ENCODE measurements around the gene ADAM22. TPM values are rescaled to one million over a fixed set of nuclear protein-coding genes. Genes with fewer than 3 reads are reported as not detected.

The ADAM22 gene, protein sequence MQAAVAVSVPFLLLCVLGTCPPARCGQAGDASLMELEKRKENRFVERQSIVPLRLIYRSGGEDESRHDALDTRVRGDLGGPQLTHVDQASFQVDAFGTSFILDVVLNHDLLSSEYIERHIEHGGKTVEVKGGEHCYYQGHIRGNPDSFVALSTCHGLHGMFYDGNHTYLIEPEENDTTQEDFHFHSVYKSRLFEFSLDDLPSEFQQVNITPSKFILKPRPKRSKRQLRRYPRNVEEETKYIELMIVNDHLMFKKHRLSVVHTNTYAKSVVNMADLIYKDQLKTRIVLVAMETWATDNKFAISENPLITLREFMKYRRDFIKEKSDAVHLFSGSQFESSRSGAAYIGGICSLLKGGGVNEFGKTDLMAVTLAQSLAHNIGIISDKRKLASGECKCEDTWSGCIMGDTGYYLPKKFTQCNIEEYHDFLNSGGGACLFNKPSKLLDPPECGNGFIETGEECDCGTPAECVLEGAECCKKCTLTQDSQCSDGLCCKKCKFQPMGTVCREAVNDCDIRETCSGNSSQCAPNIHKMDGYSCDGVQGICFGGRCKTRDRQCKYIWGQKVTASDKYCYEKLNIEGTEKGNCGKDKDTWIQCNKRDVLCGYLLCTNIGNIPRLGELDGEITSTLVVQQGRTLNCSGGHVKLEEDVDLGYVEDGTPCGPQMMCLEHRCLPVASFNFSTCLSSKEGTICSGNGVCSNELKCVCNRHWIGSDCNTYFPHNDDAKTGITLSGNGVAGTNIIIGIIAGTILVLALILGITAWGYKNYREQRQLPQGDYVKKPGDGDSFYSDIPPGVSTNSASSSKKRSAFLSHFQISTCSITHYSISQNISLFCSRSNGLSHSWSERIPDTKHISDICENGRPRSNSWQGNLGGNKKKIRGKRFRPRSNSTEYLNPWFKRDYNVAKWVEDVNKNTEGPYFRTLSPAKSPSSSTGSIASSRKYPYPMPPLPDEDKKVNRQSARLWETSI
- total RNA-seq = 3.0 and 3.5 TPM in 2 replicates
- long read RNA-seq = 0 reads

DNA sequence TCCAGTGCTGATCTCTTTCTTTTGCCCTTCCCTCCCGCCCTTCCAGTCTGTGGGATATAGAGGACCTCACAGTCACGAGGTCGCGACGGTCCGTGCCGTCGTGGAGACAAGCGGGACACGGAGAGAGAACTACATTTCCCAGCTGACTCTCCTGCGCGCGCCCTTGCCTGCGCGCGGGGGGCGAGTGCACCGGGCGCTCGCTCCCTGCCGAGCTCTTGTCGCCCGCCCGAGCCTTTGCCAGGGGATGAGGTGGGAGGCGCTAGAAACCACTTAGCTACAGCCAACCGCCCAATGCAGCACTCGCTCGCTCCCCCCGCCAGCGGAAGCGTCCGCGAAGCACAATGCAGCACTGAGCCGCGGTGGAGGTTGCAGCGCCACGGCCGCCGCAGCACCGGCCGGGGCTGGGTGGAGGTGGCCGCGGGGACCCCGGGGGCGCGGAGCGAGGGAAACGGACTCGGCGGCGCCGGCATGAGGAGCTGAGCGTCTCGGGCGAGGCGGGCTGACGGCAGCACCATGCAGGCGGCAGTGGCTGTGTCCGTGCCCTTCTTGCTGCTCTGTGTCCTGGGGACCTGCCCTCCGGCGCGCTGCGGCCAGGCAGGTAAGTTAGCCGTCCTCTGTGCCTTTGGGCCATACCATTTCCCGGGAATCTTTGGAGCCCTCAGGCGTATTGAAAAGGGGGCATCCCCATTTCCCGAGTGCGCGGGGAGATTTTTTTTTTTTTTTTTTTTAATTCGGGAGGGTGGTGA is at the start of gene ADAM22:
Gene ADAM22, plus strand, starts transcription at position 299 of the 746 bp plus-strand sequence. Its CDS starts 215 bp downstream, at position 514.
- Mint-ChIP-seq H3K27ac (ENCODE audit: unreplicated experiment) (no peak within 1 kb of the TSS), H3K4me3 (ENCODE audit: unreplicated experiment) (peak within 1 kb of the TSS; percentile 91), H3K4me1 (ENCODE audit: unreplicated experiment) (peaks cover 10% of the 10 kb centered on the region), H3K36me3 (ENCODE audit: unreplicated experiment) (no peaks in the 10 kb centered on the region), H3K27me3 (ENCODE audit: unreplicated experiment) (peaks cover 54% of the 10 kb centered on the region), H3K9me3 (ENCODE audit: unreplicated experiment) (no peaks in the 10 kb centered on the region)
- TF ChIP-seq, protein P1, sequence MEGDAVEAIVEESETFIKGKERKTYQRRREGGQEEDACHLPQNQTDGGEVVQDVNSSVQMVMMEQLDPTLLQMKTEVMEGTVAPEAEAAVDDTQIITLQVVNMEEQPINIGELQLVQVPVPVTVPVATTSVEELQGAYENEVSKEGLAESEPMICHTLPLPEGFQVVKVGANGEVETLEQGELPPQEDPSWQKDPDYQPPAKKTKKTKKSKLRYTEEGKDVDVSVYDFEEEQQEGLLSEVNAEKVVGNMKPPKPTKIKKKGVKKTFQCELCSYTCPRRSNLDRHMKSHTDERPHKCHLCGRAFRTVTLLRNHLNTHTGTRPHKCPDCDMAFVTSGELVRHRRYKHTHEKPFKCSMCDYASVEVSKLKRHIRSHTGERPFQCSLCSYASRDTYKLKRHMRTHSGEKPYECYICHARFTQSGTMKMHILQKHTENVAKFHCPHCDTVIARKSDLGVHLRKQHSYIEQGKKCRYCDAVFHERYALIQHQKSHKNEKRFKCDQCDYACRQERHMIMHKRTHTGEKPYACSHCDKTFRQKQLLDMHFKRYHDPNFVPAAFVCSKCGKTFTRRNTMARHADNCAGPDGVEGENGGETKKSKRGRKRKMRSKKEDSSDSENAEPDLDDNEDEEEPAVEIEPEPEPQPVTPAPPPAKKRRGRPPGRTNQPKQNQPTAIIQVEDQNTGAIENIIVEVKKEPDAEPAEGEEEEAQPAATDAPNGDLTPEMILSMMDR (IDR thresholded peaks at IDR 0.05) = peak; percentile 12
- DNase-seq (ENCODE audit: extremely low spot score, unreplicated experiment) = peak; percentile 93

DNA sequence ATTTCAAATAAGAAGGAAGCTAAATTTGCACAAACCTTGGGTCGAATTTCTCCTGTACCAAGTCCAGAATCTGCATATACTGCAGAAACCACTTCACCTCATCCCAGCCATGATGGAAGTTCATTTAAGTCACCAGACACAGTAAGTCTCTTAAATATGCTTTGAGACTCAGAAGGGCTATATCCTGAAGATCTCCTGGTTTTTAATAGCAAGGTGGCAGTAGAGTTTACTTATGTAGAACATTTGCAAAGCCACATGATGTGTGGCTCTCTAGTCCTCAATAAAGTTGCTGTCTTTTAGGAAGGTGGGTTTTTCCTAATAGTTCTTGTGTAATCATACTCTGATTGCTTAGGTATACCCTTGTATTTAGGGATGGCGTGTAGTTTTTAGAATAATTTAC is 49.0 kb upstream of the ADAM22 start:
- Mint-ChIP-seq H3K27me3 (ENCODE audit: unreplicated experiment) (no peaks in the 10 kb centered on the region), H3K9me3 (ENCODE audit: unreplicated experiment) (no peaks in the 10 kb centered on the region), H3K36me3 (ENCODE audit: unreplicated experiment) (peaks cover 2% of the 10 kb centered on the region), H3K27ac (ENCODE audit: unreplicated experiment) (no peak overlapping the region), H3K4me1 (ENCODE audit: unreplicated experiment) (peaks cover 2% of the 10 kb centered on the region), H3K4me3 (ENCODE audit: unreplicated experiment) (no peak overlapping the region)
- no peak for DNase-seq (ENCODE audit: extremely low spot score, unreplicated experiment)
- TF ChIP-seq, protein P1 (IDR thresholded peaks at IDR 0.05) = no peak

DNA sequence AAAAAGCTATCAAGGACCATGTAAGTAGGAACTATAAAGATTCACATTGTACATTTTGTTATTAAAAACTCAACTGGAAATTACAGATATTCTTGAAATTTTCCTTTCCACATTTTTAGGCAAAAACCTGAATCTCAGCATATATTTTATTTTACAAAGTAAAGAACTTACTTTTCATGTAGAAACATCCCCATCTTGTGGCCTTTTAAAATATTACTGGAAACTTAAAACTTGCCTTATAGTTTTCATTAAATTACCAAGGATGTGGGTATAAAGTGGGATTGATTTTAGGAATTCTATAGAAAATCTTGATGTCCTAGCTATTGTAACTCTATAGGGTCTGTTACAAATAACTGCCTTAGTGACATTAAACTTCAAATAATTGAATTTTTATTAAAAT is 47.2 kb upstream of the ADAM22 start:
- no peak for DNase-seq (ENCODE audit: extremely low spot score, unreplicated experiment)
- Mint-ChIP-seq H3K4me3 (ENCODE audit: unreplicated experiment) (no peak overlapping the region), H3K9me3 (ENCODE audit: unreplicated experiment) (no peaks in the 10 kb centered on the region), H3K27ac (ENCODE audit: unreplicated experiment) (no peak overlapping the region), H3K27me3 (ENCODE audit: unreplicated experiment) (no peaks in the 10 kb centered on the region), H3K4me1 (ENCODE audit: unreplicated experiment) (peaks cover 3% of the 10 kb centered on the region), H3K36me3 (ENCODE audit: unreplicated experiment) (peaks cover 4% of the 10 kb centered on the region)
- TF ChIP-seq, protein P1 (IDR thresholded peaks at IDR 0.05) = peak; percentile 64

DNA sequence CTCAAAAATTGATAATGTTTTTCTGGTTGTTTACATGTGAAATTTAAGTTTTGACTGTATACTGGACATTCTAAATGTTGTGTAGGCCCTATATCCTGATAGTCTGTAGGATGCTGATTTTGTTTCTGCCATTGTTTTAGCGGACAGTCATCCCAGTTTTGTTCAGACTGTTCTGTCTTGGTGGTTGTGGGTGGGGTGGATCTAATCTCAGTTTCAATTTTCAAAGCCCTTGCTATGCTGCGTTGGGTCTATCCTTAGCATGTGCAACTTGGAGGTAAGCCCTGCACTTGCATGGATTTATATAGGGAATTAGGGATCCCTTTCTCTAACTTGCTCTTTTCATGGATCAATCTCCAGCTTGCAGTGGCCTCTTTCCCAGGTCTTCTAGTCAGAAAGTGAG is 38.7 kb upstream of the ADAM22 start:
- Mint-ChIP-seq H3K36me3 (ENCODE audit: unreplicated experiment) (peaks cover 9% of the 10 kb centered on the region), H3K27me3 (ENCODE audit: unreplicated experiment) (no peaks in the 10 kb centered on the region), H3K4me3 (ENCODE audit: unreplicated experiment) (no peak overlapping the region), H3K9me3 (ENCODE audit: unreplicated experiment) (no peaks in the 10 kb centered on the region), H3K27ac (ENCODE audit: unreplicated experiment) (no peak overlapping the region), H3K4me1 (ENCODE audit: unreplicated experiment) (peaks cover 7% of the 10 kb centered on the region)
- DNase-seq (ENCODE audit: extremely low spot score, unreplicated experiment) = no peak
- TF ChIP-seq, protein P1 (IDR thresholded peaks at IDR 0.05) = no peak

Data from osteocyte (in vitro differentiated cells).